HG03520 (cell line): ENCODE results near the gene PCARE.
A peak's percentile ranks its signal among the peaks of the same experiment; 100 is the strongest.
"Not testable (repeated sequence)": the region's sequence is repeated elsewhere in the genome, so short reads cannot be mapped to it uniquely, and the experiment has no call there.

ENCODE experiments used
- ATAC-seq: cut with Tn5 transposase; IDR thresholded peaks from one replicate; pipeline ENCODE4 v1.9.1; 2021; ENCODE audit warnings: mild to moderate bottlenecking, moderate library complexity; ENCODE audit not compliant: unreplicated experiment

The PCARE gene

GRCh38 chr2:29074411-29074810, at the start of gene PCARE:
TSS of gene PCARE (minus strand) at chr2:29074523. CDS start at chr2:29074261, 262 bp downstream.
- ATAC-seq = no peak

DNA sequence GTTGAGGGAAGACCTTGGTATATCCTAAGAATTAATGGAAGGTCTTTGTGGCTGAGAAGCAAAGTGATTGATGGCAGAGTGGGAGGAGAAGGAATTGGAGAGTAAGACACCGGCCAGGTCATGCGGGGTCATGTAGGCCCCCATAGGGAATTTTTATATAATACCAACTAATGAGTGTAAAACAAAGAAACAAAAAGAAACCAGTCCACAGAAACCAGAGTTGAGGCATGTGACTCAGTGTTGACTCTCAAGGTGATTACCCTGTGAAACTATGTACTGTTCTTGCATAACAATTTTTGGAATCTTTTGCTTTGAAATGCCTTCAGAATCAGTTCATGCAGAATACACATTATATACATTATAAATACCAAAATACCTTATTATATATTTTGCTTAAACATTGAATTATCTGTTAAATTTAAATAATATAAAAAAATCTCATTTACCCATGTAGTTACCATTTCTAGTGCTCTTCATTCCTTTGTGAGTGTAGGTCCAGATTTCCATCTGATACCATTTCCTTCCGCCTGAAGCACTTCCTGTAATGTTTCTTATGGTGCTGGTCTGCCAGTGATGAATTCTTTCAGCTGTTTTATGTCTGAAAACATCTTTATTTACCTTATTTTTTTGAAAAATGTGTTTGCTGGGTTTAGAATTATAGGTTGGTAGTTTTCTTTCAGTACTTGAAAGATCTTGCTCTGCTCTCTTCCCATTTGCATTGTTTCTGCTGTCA, 49.5 kb upstream of the PCARE start:
- ATAC-seq = no peak

DNA sequence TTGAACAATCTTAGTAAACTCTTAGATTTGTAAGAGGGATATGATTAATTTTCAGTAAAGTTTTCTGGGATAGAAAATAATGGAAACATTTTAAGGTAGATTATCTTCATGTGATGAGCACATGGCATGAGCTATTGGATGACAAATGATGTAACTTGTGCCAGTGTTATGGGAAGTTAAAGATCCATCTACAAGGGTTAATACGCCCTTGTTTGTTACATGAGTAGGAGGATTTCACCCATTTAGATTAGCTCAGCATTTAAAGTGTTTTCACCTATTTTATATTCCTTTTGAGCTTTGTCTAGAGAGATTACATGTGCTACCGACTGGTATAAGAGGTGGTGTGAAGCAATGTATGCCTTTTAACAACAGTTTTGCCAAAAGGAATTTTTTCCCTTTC, 46.5 kb upstream of the PCARE start:
- no peak for ATAC-seq

DNA sequence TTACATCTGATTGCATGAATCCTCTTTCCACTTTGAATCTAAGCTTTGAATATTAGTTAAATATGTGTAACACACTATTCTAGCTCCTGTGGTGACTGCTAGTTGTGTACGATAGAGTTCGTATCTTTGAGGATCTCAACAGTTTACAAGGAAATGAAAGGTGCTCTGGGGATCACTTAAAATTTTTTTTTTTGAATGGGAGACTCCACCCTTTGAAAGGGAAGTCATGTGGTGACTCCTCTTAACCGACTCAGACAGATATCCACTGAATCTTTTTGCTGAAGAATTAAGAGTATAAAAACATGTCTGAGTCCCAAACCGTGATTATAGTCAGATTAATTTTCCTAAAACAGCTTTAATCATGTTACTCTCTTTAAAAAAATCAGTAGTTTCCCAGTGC, 44.9 kb upstream of the PCARE start:
- no peak for ATAC-seq

GRCh38 chr2:29117636-29118303, 43.4 kb upstream of the PCARE start:
- no peak for ATAC-seq

GRCh38 chr2:29115797-29116781, 41.8 kb upstream of the PCARE start:
- ATAC-seq = no peak

GRCh38 chr2:29114946-29115609, 40.8 kb upstream of the PCARE start, which contains the start of gene CLIP4:
TSS of gene CLIP4 (plus strand) at chr2:29115415. CDS start at chr2:29121389, 5,974 bp downstream.
- peak; percentile 41 for ATAC-seq

GRCh38 chr2:29114586-29114945, 40.2 kb upstream of the PCARE start:
- ATAC-seq = no peak

DNA sequence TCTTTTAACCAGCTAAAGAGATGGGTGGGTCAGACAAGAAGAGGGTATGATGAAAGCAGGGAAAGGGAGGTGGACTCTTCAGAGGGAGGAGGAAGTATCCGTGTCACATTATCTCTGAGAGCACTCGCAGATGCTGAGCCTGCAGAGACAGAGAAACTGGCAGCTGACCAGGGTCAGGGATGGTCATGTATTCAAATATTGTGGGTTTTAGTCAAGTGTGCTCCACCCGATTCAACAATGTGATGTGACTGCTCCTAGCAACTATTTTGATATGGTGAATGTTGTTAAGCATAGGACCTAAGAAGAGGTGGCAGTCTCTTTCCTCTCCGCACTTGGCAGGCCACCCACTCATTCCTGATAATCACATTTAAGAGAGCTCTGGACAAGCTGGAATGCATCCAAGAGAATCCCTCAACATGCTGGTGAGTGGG, 39.6 kb upstream of the PCARE start:
- ATAC-seq = no peak

- no peak for ATAC-seq
These were observed 38.8 kb upstream of the PCARE start for GRCh38 chr2:29113027-29113686.

- no peak for ATAC-seq
These were observed 38.1 kb upstream of the PCARE start for GRCh38 chr2:29112379-29112778.

GRCh38 chr2:29110916-29111535, 36.7 kb upstream of the PCARE start:
- no peak for ATAC-seq

DNA sequence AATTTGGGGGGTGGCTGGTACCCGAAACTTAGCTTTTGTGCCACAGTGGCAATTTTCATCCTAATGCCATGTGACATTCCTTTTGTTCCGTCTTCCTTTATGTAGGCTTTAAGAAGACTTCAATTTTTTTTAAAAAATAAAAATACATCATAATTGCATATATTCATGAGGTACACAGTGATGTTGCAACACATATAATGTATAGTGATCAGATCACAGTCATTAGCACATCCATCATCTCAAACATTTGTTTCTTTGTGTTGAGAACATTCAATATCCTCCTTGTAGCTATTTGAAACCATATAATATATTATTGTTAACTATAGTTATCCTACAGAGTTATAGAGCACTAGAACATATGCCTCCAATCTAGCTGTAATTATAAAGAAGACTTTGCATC, 34.9 kb upstream of the PCARE start:
- ATAC-seq = no peak

DNA sequence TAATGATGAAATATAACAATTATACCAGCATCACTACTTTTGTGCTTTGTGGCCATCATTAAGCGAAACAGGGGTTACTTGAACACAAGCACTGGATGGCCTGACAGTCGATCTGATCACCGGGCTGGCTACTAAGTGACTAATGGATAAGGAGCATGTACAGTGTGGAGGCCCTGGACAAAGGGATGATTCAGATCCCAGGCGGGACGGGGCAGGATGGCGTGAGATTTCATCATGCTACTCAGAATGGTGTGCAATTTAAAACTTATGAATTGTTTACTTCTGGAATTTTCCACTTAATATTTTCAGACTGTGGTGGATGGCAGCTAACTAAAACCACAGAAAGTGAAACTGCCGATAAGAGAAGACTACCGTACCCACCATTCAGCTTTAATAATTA, 33.9 kb upstream of the PCARE start:
- no peak for ATAC-seq

- not testable (repeated sequence) for ATAC-seq
These were observed 33.2 kb upstream of the PCARE start for GRCh38 chr2:29107547-29107946.

DNA sequence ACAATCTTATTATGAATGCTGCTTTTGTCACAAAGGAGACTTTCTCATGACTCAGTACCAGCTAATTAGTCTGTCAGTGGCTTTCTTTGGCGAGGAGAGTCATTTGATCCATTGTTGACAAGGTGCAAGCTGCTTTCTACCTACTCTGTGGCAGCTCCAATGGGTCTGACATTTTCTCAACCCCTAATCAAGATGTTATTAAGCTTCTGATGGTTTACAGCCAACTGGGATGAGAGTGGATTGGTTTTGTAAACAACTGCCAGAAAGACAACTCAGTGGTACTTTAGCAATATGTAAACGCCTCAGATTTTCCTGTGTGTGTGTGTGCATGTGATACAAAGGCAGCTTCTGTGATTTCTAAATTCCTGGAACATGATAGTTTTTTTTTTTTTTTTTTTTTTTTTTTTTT, 32.7 kb upstream of the PCARE start:
- ATAC-seq = no peak

DNA sequence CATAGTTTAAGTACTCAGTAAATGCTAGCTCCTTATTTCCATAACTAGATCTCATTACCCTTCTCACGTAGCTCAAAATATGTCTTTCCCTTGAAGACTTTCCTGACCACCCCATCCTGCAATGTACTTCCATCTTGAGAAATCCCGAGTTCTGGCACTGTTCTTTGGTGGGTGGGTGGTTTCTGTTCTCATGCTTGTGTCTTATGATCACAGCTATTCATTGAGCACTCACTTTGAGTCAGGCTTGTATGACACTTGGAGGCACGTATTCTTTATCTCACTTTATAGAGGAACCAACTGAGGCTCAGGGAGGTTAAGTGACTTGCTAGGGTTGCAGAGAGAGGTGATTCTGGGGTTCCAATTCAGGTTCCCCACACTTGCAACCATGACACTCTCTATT, 31.9 kb upstream of the PCARE start:
- no peak for ATAC-seq

DNA sequence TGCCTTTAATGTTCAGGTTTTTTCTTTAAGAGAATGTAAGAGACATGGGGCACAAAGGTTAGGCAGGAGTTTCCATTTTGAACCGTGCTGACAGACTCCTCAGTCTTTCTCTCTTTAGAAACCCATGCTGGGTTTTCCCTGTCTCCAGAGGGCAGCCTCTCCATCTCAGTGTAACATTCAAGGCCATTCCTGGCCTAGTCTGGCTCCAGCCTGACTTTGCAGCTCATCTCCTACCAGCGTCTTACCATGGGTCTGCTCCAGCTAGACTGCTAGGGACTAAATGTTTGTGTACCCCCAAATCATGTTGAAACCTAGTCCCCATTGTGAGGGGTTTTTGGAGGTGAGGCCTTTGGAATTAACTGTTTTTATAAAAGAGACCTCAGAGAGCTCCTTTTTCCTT, 31.1 kb upstream of the PCARE start:
- ATAC-seq = no peak

DNA sequence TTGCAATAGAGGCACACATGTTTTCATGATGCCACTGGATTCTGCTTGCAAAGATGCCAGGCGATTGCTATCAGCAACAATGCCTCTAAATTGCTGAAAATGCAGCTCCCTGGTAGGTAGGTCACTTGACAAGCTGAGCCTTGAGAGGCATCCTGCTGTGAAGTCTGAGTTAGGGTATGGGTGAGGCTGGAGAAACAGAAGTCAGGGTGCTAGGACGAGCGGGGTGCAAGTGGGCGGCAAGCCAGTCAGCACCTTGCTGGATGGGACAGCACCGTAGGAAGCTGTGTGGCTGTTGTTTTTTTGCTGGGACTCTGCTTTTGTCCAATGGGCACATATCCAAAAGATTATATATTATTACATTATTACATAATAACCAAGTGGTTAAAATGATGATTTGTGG, 30.4 kb upstream of the PCARE start:
- ATAC-seq = no peak

DNA sequence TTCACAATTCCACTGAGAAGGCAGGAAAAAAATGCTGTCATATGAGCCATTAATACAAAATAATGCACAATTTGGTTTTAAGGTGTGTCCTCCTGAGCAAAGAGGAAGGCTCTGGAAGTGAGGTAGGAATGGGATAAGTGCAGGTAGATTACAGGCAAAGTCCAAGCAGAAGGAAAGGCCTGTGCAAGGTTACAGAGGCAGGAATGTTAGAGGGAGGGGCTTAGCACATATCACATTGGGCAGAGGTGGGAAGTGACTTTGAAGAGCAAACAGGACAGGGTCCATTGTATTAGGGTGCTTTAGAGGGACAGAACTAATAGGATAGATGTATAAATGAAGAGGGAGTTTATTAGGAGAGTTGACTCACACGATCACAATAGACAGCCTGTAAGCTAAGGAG, 26.2 kb upstream of the PCARE start:
- no peak for ATAC-seq
